ENCODE data around the gene TEX35.

The TEX35 gene

DNA sequence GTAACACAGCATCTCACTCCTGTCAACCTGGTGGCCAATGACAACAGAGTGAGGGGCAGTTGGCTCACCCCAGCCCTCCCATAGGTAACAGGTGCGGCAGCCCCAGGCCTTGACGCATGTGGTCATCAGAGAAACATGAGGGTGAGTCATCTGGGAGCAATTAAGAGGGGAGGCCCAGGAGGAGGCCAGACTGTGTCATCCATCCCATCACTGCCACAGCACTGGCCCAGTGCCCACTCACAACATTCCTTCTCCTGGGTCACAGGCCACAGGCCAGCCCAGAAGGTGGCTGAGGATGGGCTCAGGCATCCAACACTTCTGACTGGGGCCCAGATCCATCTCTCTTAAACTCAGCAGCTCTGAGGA, 17.1 kb downstream of the TEX35 start:
- H2AFZ ChIP-seq (ENCODE audit: low read length): no peak overlapping the region
- H3K27ac ChIP-seq (ENCODE audit: low read length): no peak overlapping the region
- H3K36me3 ChIP-seq (replicated peaks; ENCODE audit: insufficient read depth, low read length): no peaks in the 10 kb centered on the region
- H3K9me3 ChIP-seq (replicated peaks; ENCODE audit: insufficient read depth, low read length): no peaks in the 10 kb centered on the region
- no peak overlapping the region for H3K4me2 ChIP-seq (ENCODE audit: low read depth, low read length)
- TF ChIP-seq EZH2phosphoT487 (IDR thresholded peaks at IDR 0.05; ENCODE audit: low read length) (no peak), EZH2 (optimal IDR thresholded peaks at IDR 0.05; ENCODE audit: low read depth, low read length) (no peak)
- TF ChIP-seq, protein P1, sequence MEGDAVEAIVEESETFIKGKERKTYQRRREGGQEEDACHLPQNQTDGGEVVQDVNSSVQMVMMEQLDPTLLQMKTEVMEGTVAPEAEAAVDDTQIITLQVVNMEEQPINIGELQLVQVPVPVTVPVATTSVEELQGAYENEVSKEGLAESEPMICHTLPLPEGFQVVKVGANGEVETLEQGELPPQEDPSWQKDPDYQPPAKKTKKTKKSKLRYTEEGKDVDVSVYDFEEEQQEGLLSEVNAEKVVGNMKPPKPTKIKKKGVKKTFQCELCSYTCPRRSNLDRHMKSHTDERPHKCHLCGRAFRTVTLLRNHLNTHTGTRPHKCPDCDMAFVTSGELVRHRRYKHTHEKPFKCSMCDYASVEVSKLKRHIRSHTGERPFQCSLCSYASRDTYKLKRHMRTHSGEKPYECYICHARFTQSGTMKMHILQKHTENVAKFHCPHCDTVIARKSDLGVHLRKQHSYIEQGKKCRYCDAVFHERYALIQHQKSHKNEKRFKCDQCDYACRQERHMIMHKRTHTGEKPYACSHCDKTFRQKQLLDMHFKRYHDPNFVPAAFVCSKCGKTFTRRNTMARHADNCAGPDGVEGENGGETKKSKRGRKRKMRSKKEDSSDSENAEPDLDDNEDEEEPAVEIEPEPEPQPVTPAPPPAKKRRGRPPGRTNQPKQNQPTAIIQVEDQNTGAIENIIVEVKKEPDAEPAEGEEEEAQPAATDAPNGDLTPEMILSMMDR (IDR thresholded peaks at IDR 0.05; ENCODE audit: low read length): no peak
- no peak for DNase-seq
- H4K20me1 ChIP-seq (ENCODE audit: insufficient read depth, low read length): no peaks in the 10 kb centered on the region
- 0 out of 2 replicates have a peak, but pooled peaks cover 3% of the 10 kb centered on the region for H3K4me1 ChIP-seq (ENCODE audit: low read length)
- H3K9me2 ChIP-seq (replicated peaks; ENCODE audit: insufficient read depth, low read length): no peaks in the 10 kb centered on the region
- no peaks in the 10 kb centered on the region for H3K27me3 ChIP-seq (replicated peaks; ENCODE audit: insufficient read depth, low read length)
- no peak overlapping the region for H3K4me3 ChIP-seq (ENCODE audit: low read length)
- no peaks in the 10 kb centered on the region for H3F3A ChIP-seq (ENCODE audit: insufficient read depth, low read length)
- H3K9ac ChIP-seq (ENCODE audit: low read length): no peak overlapping the region
- no peaks in the 10 kb centered on the region for H3K79me2 ChIP-seq (ENCODE audit: low read length)

DNA sequence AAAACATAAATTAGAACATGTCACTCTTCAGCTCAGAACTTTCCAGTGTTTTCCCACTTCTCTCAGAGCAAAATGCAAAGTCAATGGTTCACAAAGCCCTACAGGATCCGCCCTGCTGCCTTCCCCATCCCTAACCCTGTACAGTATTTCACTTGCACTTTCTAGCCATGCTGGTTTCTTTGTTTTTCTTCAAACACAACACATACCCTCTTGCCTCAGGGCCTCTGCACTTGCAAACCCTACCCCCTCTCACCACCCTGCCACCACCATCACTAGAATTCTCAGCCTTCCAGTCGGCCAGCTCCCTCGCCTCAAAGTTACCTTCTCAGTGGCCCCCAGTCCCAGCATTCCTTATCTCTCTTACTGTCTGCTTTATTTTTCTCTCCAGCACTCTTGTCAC, 17.6 kb downstream of the TEX35 start:
- Histone ChIP-seq H3K9me3 (replicated peaks; ENCODE audit: insufficient read depth, low read length) (no peaks in the 10 kb centered on the region), H3K4me2 (ENCODE audit: low read depth, low read length) (no peak overlapping the region), H3K9me2 (replicated peaks; ENCODE audit: insufficient read depth, low read length) (no peaks in the 10 kb centered on the region), H4K20me1 (ENCODE audit: insufficient read depth, low read length) (no peaks in the 10 kb centered on the region), H3K9ac (ENCODE audit: low read length) (no peak overlapping the region), H3K27ac (ENCODE audit: low read length) (no peak overlapping the region), H2AFZ (ENCODE audit: low read length) (no peak overlapping the region), H3K79me2 (ENCODE audit: low read length) (no peaks in the 10 kb centered on the region), H3K4me3 (ENCODE audit: low read length) (no peak overlapping the region), H3K4me1 (ENCODE audit: low read length) (0 out of 2 replicates have a peak, but pooled peaks cover 3% of the 10 kb centered on the region), H3F3A (ENCODE audit: insufficient read depth, low read length) (no peaks in the 10 kb centered on the region), H3K36me3 (replicated peaks; ENCODE audit: insufficient read depth, low read length) (no peaks in the 10 kb centered on the region), H3K27me3 (replicated peaks; ENCODE audit: insufficient read depth, low read length) (no peaks in the 10 kb centered on the region)
- DNase-seq: no peak
- TF ChIP-seq, protein P1 (IDR thresholded peaks at IDR 0.05; ENCODE audit: low read length): no peak
- TF ChIP-seq EZH2 (optimal IDR thresholded peaks at IDR 0.05; ENCODE audit: low read depth, low read length): no peak
- TF ChIP-seq EZH2phosphoT487 (IDR thresholded peaks at IDR 0.05; ENCODE audit: low read length): no peak

DNA sequence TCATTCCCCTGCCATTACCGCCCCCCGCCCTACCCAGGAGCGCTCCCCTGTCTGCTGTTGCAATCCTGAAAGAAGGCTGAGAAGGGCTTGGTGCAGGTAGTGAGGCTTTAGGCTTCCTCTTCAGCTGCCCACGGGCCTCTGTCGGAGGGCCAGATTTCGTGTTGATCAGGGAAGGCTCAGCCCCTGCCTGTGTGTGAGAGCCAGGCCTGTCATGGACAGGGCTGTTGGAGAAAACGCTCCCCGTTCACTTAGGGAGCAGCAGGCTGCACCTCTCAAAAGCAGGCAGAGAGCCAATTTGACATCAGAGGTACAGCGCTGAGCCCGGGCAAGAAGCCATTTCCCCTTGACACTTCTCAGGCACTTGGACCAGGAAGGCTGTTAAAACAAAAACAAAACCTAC, 19.0 kb downstream of the TEX35 start:
- Histone ChIP-seq H2AFZ (ENCODE audit: low read length) (peak overlapping the region; percentile 48), H3K9ac (ENCODE audit: low read length) (no peak overlapping the region), H3K4me1 (ENCODE audit: low read length) (0 out of 2 replicates have a peak, but pooled peaks cover 3% of the 10 kb centered on the region), H3K79me2 (ENCODE audit: low read length) (no peaks in the 10 kb centered on the region), H3K9me3 (replicated peaks; ENCODE audit: insufficient read depth, low read length) (no peaks in the 10 kb centered on the region), H3K36me3 (replicated peaks; ENCODE audit: insufficient read depth, low read length) (no peaks in the 10 kb centered on the region), H3K27me3 (replicated peaks; ENCODE audit: insufficient read depth, low read length) (no peaks in the 10 kb centered on the region), H3K4me2 (ENCODE audit: low read depth, low read length) (peak overlapping the region; percentile 34; the same call in 1 of the 2 replicates), H3K4me3 (ENCODE audit: low read length) (no peak overlapping the region), H3F3A (ENCODE audit: insufficient read depth, low read length) (no peaks in the 10 kb centered on the region), H3K27ac (ENCODE audit: low read length) (no peak overlapping the region), H3K9me2 (replicated peaks; ENCODE audit: insufficient read depth, low read length) (no peaks in the 10 kb centered on the region), H4K20me1 (ENCODE audit: insufficient read depth, low read length) (no peaks in the 10 kb centered on the region)
- no peak for DNase-seq
- TF ChIP-seq EZH2 (optimal IDR thresholded peaks at IDR 0.05; ENCODE audit: low read depth, low read length) (no peak), EZH2phosphoT487 (IDR thresholded peaks at IDR 0.05; ENCODE audit: low read length) (no peak)
- TF ChIP-seq, protein P1 (IDR thresholded peaks at IDR 0.05; ENCODE audit: low read length): no peak
